GM12891 (cell line): ENCODE measurements around the gene MYH16.
"Not testable (repeated sequence)": the region's sequence is repeated elsewhere in the genome, so short reads cannot be mapped to it uniquely, and the experiment has no call there.

Experiments
- POLR2A ChIP-seq: IDR thresholded peaks from 2 replicates; pipeline ENCODE4 v1.6.1; 2011; ENCODE audit warnings: low read depth, low read length, control low read depth
- POLR2AphosphoS5 ChIP-seq: IDR thresholded peaks from 2 replicates; pipeline ENCODE4 v1.6.1; 2011; ENCODE audit warnings: low read depth, low read length, control low read depth

DNA sequence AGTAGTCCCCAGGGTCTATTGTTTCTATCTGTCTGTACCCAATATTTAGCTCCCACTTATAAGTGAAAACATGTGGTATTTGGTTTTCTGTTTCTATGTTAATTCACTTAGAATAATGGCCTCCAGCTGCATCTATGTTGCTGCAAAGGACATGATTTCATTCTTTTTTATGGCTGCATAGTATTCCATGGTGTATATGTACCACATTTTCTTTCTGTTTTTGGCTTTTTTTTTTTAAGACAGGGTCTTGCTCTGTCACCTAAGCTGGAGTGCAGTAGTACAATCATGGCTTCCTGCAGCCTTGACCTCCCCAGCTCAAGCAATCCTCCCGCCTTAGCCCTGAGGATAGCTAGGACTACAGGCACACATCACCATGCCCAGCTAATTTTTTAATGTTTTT is 34.8 kb upstream of the MYH16 start:
- TF ChIP-seq POLR2AphosphoS5, POLR2A: not testable (repeated sequence)
